ENCODE measurements around the gene FGFR1OP2. TPM values are rescaled to one million over a fixed set of nuclear protein-coding genes. Genes with fewer than 3 reads are reported as not detected.

The FGFR1OP2 gene
- total RNA-seq, 4 donors from 2014 or later = 43.8 to 56.4 (median 45.9) TPM

DNA sequence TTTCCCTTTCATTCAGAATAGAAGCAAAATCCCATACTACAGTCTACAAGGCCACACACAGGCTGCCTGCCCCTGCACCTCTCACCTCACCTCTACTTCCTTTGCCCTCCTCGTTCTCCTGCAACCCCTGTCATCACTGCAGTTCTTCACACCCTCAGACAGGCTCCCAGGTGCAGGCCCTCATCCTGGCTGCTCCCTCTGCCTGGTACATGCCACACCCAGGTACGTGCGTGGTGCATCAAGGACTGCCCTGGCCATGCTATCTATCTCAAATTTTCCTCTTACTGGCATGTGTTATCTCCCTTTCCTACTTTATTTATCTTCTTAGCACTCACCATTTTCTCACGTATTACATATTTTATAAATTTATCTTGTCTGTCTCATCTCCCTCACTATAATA, 51.6 kb downstream of the FGFR1OP2 start:
- DNase-seq (no peak), ATAC-seq (no peak)
- Histone ChIP-seq H3K4me3 (no peak overlapping the region), H3K27me3 (no peaks in the 10 kb centered on the region), H3K4me1 (peaks cover 0 to 5% of the 10 kb centered on the region in 2 donors), H3K36me3 (peaks cover 0 to 31% of the 10 kb centered on the region in 2 donors), H3K27ac (no peak overlapping the region), H3K9me3 (no peaks in the 10 kb centered on the region)
- intact Hi-C loops (cut with DNase I; ENCODE audit: low total_unique reads) (no loop called here), in situ Hi-C loops (cut with MboI; ENCODE audit: low sequenced_read_pairs in 4 of 4) (no loop called here)
- no peak for TF ChIP-seq POLR2A (IDR thresholded peaks at IDR 0.05)
- TF ChIP-seq, protein P1, sequence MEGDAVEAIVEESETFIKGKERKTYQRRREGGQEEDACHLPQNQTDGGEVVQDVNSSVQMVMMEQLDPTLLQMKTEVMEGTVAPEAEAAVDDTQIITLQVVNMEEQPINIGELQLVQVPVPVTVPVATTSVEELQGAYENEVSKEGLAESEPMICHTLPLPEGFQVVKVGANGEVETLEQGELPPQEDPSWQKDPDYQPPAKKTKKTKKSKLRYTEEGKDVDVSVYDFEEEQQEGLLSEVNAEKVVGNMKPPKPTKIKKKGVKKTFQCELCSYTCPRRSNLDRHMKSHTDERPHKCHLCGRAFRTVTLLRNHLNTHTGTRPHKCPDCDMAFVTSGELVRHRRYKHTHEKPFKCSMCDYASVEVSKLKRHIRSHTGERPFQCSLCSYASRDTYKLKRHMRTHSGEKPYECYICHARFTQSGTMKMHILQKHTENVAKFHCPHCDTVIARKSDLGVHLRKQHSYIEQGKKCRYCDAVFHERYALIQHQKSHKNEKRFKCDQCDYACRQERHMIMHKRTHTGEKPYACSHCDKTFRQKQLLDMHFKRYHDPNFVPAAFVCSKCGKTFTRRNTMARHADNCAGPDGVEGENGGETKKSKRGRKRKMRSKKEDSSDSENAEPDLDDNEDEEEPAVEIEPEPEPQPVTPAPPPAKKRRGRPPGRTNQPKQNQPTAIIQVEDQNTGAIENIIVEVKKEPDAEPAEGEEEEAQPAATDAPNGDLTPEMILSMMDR (IDR thresholded peaks at IDR 0.05 in 4 of 5, conservative IDR thresholded peaks at IDR 0.05 in 1 of 5) = no peak

DNA sequence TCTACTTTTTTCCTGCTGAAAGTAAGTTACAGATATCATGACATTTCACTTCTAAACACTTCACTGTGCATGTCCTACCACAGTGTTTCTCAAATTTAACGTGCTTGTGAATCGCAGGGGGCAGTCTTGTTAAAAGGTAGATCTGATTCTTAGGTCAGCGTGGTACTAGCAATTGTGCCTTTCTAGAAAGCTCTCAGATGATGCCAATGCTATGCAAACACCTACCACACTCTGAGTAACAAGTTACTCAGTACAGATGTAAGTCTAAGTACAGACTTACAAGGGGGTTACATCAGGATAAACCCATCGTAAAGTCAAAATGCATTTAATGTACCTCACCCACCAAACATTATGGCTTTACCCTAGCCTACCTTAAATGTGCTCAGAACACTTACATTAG, 53.6 kb downstream of the FGFR1OP2 start:
- TF ChIP-seq, protein P1 (IDR thresholded peaks at IDR 0.05 in 4 of 5, conservative IDR thresholded peaks at IDR 0.05 in 1 of 5) = no peak
- H3K4me3 ChIP-seq = no peak overlapping the region
- ATAC-seq = no peak
- DNase-seq = no peak
- in situ Hi-C loops (cut with MboI; ENCODE audit: low sequenced_read_pairs in 4 of 4) = no loop called here
- H3K4me1 ChIP-seq = peaks cover 0 to 5% of the 10 kb centered on the region in 2 donors
- intact Hi-C loops (cut with DNase I; ENCODE audit: low total_unique reads) = no loop called here
- H3K27ac ChIP-seq = no peak overlapping the region
- H3K36me3 ChIP-seq = peaks cover 0 to 48% of the 10 kb centered on the region in 2 donors
- H3K27me3 ChIP-seq = no peaks in the 10 kb centered on the region
- no peaks in the 10 kb centered on the region for H3K9me3 ChIP-seq

DNA sequence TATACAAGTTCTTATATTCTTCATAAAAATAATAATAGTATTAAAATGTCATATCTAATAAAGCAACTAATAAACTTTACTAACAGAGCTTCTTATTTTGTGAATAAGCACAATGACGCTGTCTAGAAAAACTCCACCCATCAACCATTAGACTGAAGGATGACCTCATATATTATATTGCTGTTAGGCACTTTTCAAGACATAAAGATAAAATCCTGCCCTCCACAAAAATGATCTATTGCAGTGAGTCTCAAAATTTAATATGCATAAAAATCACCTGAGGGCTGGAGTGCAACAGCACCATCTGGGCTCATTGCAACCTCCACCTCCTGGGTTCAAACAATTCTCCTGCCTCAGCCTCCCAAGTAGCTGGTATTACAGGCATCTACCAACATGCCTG, 55.8 kb downstream of the FGFR1OP2 start:
- intact Hi-C loops (cut with DNase I; ENCODE audit: low total_unique reads) (no loop called here), in situ Hi-C loops (cut with MboI; ENCODE audit: low sequenced_read_pairs in 4 of 4) (no loop called here)
- no peaks in the 10 kb centered on the region for H3K9me3 ChIP-seq
- no peak overlapping the region for H3K4me3 ChIP-seq
- no peak for DNase-seq
- no peak for ATAC-seq
- H3K36me3 ChIP-seq = peaks cover 0 to 48% of the 10 kb centered on the region in 2 donors
- H3K27me3 ChIP-seq = no peaks in the 10 kb centered on the region
- H3K4me1 ChIP-seq = no peaks in the 10 kb centered on the region
- TF ChIP-seq, protein P1 (IDR thresholded peaks at IDR 0.05 in 4 of 5, conservative IDR thresholded peaks at IDR 0.05 in 1 of 5) = no peak
- no peak for TF ChIP-seq POLR2A (IDR thresholded peaks at IDR 0.05)
- no peak overlapping the region for H3K27ac ChIP-seq

DNA sequence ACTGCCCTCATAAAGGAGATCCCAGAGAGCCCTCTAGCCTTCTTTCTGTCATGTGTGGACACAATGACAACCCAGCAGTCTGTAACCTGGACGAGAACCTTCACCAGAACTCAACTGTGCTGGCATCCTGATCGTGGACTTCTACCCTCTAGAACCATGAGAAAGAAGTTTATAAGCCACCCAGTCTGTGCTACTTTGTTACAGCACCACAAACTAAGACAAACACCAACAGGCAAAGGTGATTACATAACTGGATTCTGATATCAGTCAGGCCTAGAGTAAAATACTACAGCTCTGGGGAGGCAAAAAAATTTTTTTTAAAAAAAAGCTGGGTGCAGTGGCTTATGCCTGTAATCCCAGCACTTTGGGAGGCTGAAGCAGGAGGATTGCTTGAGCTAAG, 57.4 kb downstream of the FGFR1OP2 start:
- in situ Hi-C loops (cut with MboI; ENCODE audit: low sequenced_read_pairs in 4 of 4) = no loop called here
- Histone ChIP-seq H3K36me3 (peaks cover 0 to 36% of the 10 kb centered on the region in 2 donors), H3K27me3 (no peaks in the 10 kb centered on the region), H3K27ac (no peak overlapping the region), H3K4me3 (no peak overlapping the region), H3K9me3 (no peaks in the 10 kb centered on the region), H3K4me1 (no peaks in the 10 kb centered on the region)
- TF ChIP-seq, protein P1 (IDR thresholded peaks at IDR 0.05 in 4 of 5, conservative IDR thresholded peaks at IDR 0.05 in 1 of 5) = no peak
- TF ChIP-seq POLR2A (IDR thresholded peaks at IDR 0.05) = no peak
- ATAC-seq (no peak), DNase-seq (no peak)
- intact Hi-C loops (cut with DNase I; ENCODE audit: low total_unique reads) = no loop called here

DNA sequence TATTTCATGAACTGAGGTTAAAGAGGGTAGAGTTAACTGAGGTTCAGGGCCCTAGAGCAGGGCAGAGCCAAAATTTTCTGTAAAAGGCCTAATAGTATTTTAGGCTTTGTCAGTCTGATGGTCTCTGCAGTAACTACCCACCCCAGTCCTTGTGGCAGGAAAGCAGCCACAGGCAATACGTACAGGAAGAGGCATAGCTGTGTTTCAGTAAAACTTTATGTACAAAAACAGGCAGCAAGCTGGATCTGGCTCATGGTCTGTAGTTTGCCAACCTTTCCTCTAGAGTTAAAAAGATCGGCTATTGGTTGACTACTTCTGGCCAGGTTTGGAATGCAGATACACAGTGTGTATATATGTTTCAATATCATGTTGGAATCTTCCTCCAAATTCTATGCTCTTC, 58.7 kb downstream of the FGFR1OP2 start:
- Histone ChIP-seq H3K27ac (no peak overlapping the region), H3K36me3 (peaks cover 0 to 34% of the 10 kb centered on the region in 2 donors), H3K4me1 (no peaks in the 10 kb centered on the region), H3K4me3 (no peak overlapping the region), H3K9me3 (no peaks in the 10 kb centered on the region), H3K27me3 (no peaks in the 10 kb centered on the region)
- in situ Hi-C loops (cut with MboI; ENCODE audit: low sequenced_read_pairs in 4 of 4) = no loop called here
- ATAC-seq (no peak), DNase-seq (no peak)
- intact Hi-C loops (cut with DNase I; ENCODE audit: low total_unique reads) = no loop called here
- TF ChIP-seq, protein P1 (IDR thresholded peaks at IDR 0.05 in 4 of 5, conservative IDR thresholded peaks at IDR 0.05 in 1 of 5) = no peak
- TF ChIP-seq POLR2A (IDR thresholded peaks at IDR 0.05) = no peak

All from gastrocnemius medialis (tissue), 4 donors.